Measurements from ENCODE around the gene ZNF844. TPM values are rescaled to one million over a fixed set of nuclear protein-coding genes. Genes with fewer than 3 reads are reported as not detected.

Gene ZNF844
- 9.4 and 10.0 TPM in 2 replicates for total RNA-seq
- long read RNA-seq, full-length matches to known transcripts, result 7 of 10 reads
- long read RNA-seq, partial matches to known transcripts, result 0 of 10 reads
- long read RNA-seq, other reads (novel, unspliced or antisense), result 3 of 10 reads

GRCh38 chr19:12064590-12065538 lies at the start of gene ZNF844:
TSS of gene ZNF844 (plus strand) at chr19:12064731. CDS start at chr19:12064874, 143 bp downstream.
- peak within 1 kb of the TSS; percentile 93 for H3K4me3 Mint-ChIP-seq
- peaks cover 10% of the 10 kb centered on the region for H3K4me1 Mint-ChIP-seq
- peak within 1 kb of the TSS; percentile 87 for H3K27ac Mint-ChIP-seq (ENCODE audit: unreplicated experiment)
- H3K9me3 Mint-ChIP-seq, result no peaks in the 10 kb centered on the region
- H3K36me3 Mint-ChIP-seq (ENCODE audit: low read depth), result peaks cover 15% of the 10 kb centered on the region
- H3K27me3 Mint-ChIP-seq (ENCODE audit: low read depth), result no peaks in the 10 kb centered on the region
- DNase-seq (ENCODE audit: low read depth, low spot score), result peak; percentile 92
- TF ChIP-seq, protein P1, sequence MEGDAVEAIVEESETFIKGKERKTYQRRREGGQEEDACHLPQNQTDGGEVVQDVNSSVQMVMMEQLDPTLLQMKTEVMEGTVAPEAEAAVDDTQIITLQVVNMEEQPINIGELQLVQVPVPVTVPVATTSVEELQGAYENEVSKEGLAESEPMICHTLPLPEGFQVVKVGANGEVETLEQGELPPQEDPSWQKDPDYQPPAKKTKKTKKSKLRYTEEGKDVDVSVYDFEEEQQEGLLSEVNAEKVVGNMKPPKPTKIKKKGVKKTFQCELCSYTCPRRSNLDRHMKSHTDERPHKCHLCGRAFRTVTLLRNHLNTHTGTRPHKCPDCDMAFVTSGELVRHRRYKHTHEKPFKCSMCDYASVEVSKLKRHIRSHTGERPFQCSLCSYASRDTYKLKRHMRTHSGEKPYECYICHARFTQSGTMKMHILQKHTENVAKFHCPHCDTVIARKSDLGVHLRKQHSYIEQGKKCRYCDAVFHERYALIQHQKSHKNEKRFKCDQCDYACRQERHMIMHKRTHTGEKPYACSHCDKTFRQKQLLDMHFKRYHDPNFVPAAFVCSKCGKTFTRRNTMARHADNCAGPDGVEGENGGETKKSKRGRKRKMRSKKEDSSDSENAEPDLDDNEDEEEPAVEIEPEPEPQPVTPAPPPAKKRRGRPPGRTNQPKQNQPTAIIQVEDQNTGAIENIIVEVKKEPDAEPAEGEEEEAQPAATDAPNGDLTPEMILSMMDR (conservative IDR thresholded peaks at IDR 0.05), result no peak

- Mint-ChIP-seq H3K36me3 (ENCODE audit: low read depth) (peaks cover 73% of the 10 kb centered on the region), H3K27ac (ENCODE audit: unreplicated experiment) (no peak overlapping the region), H3K4me3 (no peak overlapping the region), H3K9me3 (peaks cover 29% of the 10 kb centered on the region), H3K4me1 (no peaks in the 10 kb centered on the region), H3K27me3 (ENCODE audit: low read depth) (no peaks in the 10 kb centered on the region)
- no peak for DNase-seq (ENCODE audit: low read depth, low spot score)
- TF ChIP-seq, protein P1 (conservative IDR thresholded peaks at IDR 0.05), result no peak
These were observed 49.3 kb upstream of the ZNF844 start for GRCh38 chr19:12015015-12015752.

DNA sequence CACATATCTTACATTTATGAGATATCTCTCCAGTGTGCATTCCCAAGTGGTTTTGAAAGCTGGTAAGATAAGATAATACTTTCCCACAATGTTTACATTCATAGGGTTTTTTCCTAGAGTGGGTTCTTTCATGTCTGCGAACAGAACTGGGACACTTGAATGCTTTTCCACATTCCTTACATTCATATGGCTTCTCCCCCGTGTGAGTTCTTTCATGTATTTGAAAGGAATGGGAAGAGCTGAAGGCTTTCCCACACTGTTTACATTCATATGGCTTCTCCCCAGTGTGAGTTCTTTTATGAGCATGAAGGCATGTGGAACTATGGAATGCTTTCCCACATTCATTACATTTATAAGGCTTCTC lies 48.8 kb upstream of the ZNF844 start:
- Mint-ChIP-seq H3K4me3 (no peak overlapping the region), H3K36me3 (ENCODE audit: low read depth) (peaks cover 72% of the 10 kb centered on the region), H3K27ac (ENCODE audit: unreplicated experiment) (no peak overlapping the region), H3K9me3 (peaks cover 29% of the 10 kb centered on the region), H3K27me3 (ENCODE audit: low read depth) (no peaks in the 10 kb centered on the region), H3K4me1 (no peaks in the 10 kb centered on the region)
- TF ChIP-seq, protein P1 (conservative IDR thresholded peaks at IDR 0.05), result no peak
- no peak for DNase-seq (ENCODE audit: low read depth, low spot score)

- H3K27ac Mint-ChIP-seq (ENCODE audit: unreplicated experiment), result no peak overlapping the region
- no peak for DNase-seq (ENCODE audit: low read depth, low spot score)
- H3K4me3 Mint-ChIP-seq, result peak overlapping the region; percentile 85
- peaks cover 3% of the 10 kb centered on the region for H3K9me3 Mint-ChIP-seq
- H3K4me1 Mint-ChIP-seq, result peaks cover 27% of the 10 kb centered on the region
- TF ChIP-seq, protein P1 (conservative IDR thresholded peaks at IDR 0.05), result no peak
- no peaks in the 10 kb centered on the region for H3K27me3 Mint-ChIP-seq (ENCODE audit: low read depth)
- H3K36me3 Mint-ChIP-seq (ENCODE audit: low read depth), result peaks cover 32% of the 10 kb centered on the region
These were observed 30.3 kb upstream of the ZNF844 start for GRCh38 chr19:12034198-12034597.

- Mint-ChIP-seq H3K4me1 (peaks cover 27% of the 10 kb centered on the region), H3K27ac (ENCODE audit: unreplicated experiment) (peak overlapping the region; percentile 0), H3K27me3 (ENCODE audit: low read depth) (no peaks in the 10 kb centered on the region), H3K36me3 (ENCODE audit: low read depth) (peaks cover 30% of the 10 kb centered on the region), H3K4me3 (peak overlapping the region; percentile 85), H3K9me3 (peaks cover 3% of the 10 kb centered on the region)
- TF ChIP-seq, protein P1 (conservative IDR thresholded peaks at IDR 0.05), result no peak
- no peak for DNase-seq (ENCODE audit: low read depth, low spot score)
These were observed 29.9 kb upstream of the ZNF844 start for GRCh38 chr19:12034620-12035019.
